NCI-H1092 (cell line): Measurements from ENCODE around the gene OR52K2.
"Not testable (repeated sequence)": the region's sequence is repeated elsewhere in the genome, so short reads cannot be mapped to it uniquely, and the experiment has no call there.

Source experiments
- DNase-seq: peaks from one replicate; lab custom pipeline; 2025; lab: John Stamatoyannopoulos, UW

OR52K2 gene

DNA sequence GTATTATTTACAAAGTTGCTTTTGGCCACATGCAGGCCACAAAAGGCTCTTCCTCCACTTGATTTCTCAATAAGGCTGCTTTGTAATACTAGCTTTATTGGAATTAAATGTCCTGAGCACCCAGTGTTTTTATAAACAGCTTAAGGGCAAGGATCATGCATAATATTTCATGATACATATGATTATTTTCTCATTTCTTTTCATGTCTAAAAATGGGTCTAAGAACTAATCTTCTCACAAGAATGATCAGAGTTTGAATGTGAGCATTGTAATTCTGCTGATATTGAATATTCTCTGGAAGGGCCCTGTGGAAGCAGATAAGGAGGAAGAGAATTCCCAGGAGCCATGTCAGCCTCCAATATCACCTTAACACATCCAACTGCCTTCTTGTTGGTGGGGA lies at the start of gene OR52K2:
TSS of gene OR52K2 (plus strand) at position 301 of the 400 bp plus-strand sequence. CDS start at position 346, 45 bp downstream.
- no peak for DNase-seq

- DNase-seq: not testable (repeated sequence)
Observed at GRCh38 chr11:4406206-4406605, 42.9 kb upstream of the OR52K2 start.

DNA sequence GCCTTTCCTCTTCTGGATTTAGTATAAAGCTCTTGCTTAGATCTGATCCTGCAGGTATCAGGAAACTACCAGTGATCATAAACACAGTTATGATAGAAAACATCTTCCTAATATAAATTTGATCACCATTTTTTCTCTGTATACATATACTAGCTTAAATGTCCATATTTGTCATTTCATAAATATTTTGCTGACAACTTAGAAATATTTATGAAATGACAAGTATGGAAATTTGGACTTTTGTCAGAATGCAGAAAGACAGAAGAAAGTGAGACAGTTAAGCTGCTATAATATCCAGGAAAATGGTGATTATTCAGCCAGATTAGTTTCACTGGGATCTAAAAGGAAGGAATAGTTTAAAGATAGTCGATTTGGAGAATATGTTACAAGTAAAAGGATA lies 32.8 kb upstream of the OR52K2 start:
- DNase-seq: no peak

DNA sequence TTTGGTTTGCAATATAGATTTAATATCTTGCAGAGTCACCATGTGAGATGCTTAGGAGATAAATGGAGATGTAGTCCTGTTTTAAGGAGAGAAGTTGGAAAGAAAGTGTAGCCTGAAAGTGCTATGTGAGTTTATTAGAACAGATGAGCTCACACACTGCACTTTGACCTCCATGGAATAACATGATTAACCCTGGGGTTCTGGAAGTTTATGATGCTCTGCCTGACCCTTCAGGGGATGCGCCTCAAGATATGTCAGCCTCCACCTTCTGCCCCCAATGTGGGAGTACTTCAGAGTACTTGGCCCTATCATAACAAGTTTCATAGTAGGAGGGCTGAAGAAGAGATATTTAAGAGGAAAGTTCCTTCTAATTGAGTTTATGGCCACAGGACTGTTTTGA lies 32.3 kb upstream of the OR52K2 start:
- DNase-seq: no peak

- DNase-seq: no peak
Observed at GRCh38 chr11:4418403-4418802, 30.7 kb upstream of the OR52K2 start.

- no peak for DNase-seq
Observed at GRCh38 chr11:4430051-4430450, 19.0 kb upstream of the OR52K2 start.

DNA sequence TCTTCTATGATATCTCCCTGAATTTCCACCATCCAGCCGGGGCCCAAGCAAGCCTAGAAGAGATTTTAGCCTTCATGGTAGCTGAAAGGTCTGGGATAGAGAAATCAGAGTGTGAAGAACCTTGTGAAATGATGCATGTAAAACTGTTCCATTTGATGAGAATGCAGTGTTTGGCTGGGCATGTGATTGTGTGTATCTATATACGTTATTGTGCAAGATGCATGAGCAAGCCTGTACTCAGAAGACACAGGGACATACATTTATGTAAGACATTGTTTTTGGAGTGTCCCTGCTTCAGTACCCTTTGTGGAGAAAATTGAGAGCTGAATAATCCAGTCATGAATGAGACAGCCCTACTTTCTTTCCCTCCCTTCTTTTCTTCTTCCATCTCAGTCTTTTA lies 15.2 kb upstream of the OR52K2 start:
- DNase-seq: no peak

GRCh38 chr11:4436411-4436810 lies 12.7 kb upstream of the OR52K2 start:
- no peak for DNase-seq

DNA sequence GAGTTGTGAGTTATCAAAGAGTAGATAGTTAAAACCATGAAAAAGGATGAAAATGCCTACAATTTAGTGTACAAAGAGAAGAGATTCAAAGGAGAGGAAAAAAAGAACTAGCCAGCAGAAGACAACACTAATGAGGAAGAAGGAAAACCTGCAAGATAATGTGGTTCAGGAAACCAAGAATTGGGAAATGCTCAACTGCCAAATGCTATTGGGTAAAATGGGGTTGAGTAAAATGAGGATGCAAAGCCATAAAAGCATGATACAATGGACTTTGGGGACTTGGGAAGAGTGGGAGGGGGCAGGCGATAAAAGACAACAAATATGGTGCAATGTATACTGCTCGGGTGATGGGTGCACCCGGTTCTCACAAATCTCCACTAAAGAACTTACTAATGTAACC lies 7.6 kb upstream of the OR52K2 start:
- DNase-seq: no peak

DNA sequence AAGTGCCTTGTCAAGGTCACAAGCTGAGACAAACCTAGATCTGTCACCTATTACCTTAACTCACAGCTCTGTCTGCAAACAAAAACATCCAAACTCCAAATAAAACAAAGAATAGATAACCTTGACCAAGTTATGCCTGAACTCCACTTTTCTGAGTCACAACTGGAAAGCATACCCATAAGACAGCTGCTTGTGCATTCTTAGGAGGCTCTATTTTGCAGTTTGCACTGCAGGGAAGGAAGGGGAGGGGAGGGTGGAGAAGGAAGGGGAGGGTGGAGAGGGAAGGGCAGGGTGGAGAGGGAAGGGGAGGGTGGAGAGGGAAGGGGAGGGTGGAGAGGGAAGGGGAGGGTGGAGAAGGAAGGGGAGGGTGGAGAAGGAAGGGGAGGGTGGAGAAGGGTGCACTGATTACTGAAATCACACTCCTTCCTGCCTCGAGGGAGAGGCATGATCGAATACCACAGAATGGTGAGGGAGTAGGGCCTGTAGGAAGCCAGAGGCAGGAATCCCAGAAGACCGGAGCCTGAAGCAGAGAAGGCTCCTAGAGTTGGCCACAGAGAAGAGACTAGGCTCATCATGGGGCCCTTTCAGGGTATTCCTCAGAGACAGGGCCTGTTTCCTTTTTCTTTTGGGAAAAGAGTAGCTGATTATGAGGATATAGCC lies 5.7 kb upstream of the OR52K2 start:
- DNase-seq: no peak

DNA sequence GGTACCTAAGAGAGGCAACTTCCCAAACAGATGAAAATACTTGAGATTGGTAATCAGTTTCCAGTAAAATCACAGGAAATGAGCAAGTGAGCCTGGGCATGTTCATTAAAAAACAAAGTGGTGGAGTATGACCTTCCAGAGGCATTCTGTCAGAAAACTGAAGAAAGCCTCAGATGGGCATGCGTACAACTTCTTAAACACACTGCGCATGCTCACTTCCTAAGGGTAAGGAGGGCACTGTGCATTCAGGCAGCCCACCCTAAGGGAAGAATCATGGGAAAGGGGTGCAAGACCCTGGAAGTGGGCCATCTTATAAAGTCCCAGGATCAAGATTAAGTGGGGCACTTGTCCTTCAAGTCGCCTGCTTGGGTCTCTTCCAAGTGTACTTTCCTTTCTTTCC lies 4.0 kb downstream of the OR52K2 start:
- no peak for DNase-seq

- DNase-seq: no peak
Observed at GRCh38 chr11:4454021-4454420, 4.9 kb downstream of the OR52K2 start.

GRCh38 chr11:4455419-4455818 lies 6.3 kb downstream of the OR52K2 start:
- DNase-seq: no peak

GRCh38 chr11:4459500-4459899 lies 10.4 kb downstream of the OR52K2 start:
- no peak for DNase-seq

DNA sequence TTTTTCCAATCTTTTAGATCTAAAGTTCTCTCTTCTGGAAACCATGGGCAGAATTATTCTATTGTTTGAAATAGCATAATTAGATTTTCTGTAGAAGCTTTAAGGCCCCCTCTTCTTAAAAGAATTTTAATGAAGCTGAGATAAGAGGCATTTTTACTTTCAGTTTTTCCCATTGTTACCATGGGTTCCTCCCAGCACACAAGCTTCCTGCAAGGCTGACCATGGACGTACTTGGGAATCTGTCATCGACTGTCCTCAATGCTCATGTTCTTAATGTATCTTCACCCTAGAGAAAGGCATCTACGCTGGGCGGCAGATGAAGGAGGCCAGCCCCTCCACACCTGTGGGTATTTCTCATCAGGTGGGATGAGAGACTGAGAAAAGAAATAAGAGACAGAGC lies 11.1 kb downstream of the OR52K2 start:
- DNase-seq: no peak

- no peak for DNase-seq
Observed at GRCh38 chr11:4464216-4465159, 15.4 kb downstream of the OR52K2 start.

DNA sequence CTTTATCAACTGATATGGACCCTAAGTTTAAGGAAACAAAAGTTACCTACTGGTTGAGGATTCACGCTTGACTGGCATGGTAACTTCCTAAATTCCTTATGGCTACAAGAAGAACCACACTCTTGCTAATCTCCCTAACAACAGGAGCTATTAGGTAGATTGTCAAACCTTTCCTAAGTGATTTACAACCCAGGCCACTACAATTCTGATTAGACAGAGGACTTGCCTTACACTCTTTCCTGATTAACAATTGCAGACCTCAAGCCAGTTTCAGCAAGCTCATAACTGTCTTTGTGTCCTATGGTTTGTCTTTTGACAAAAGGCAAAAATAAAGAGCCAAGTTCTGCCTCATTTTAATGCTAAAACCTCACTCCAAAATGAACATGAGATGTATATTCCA lies 16.3 kb downstream of the OR52K2 start:
- no peak for DNase-seq

DNA sequence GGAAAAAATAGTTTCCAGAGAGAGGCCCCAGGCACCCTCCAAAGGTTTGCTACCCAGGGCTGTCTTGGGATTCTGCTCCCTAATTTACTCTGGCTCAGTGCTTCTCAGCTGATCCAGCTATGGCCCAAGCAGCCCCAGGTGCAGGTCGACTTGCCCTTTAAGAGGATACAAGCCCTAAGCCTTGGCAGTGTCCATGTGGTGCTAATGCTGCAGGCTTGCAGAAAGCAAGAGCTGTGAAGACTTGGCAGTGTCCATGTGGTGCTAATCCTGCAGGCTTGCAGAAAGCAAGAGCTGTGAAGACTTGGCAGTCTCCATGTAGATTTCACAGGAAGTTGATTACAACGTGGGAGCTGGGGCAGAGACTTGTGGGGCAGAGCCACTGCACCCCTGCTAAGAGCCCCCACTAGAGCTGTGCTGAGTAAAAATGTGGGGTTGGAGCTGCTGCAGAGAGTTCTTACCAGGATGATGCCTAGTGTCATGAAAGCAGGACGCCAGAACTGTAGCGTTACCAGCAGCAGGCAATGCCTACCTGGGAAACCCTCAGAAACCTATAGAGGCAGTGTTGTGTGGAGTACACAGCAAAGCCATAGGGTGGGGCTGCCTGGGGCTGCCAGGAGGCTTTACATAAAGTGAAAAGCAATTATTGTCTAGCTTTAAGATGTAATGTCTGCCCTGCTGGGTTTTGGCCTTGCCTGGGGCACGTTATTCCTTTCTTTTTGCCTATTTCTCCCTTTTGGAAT lies 17.2 kb downstream of the OR52K2 start:
- no peak for DNase-seq

- DNase-seq: no peak
Observed at GRCh38 chr11:4466871-4467442, 17.9 kb downstream of the OR52K2 start.

GRCh38 chr11:4467811-4468606 lies 18.9 kb downstream of the OR52K2 start:
- DNase-seq: no peak

DNA sequence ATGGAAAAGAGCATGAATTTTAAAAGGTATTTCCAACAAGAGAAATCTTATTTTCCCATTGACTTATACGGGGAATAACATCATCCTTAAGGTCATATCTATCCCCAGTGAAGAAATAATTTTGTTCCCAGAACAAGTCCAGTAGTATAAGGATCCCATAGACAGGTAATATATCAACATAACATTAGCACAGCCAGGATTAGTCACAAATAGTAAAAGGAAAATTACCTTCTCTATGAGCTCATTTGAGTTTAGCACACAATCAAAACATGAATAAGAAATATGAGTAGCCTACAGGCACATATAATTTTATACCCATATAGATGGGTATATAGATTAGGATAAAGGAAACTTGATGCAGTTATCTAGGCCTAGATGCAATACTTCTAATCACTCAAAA lies 30.5 kb downstream of the OR52K2 start:
- no peak for DNase-seq
